Hematopoietic multipotent progenitor cell treated with erythropoietin and hydrocortisone succinate and interleukin-3 and kit ligand, for 17 days (in vitro differentiated cells): ENCODE results near the gene CHCHD3.

Experiments used
- DNase-seq: peaks from one replicate; pipeline ENCODE4 v3.0.0-alpha.2; 2015; ENCODE audit warnings: low spot score

The CHCHD3 gene

DNA sequence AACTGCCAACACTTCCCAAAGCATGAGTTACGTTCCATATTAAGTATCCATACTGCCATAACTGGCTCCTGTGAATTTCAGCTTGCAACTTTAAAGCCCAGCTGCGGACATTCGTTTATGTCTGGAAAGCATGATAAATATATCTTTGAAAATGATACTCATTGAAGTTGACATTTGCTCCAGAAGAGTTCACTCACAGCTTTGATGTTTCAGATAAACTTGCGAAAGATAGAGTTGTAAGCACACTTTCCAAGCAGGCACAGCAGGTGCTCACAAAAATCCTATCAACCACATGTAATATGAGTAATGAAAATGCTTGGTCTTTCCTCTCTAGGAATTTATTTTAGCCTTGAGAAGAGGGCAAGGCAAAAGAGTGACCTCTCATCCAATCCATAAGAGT is 4.5 kb downstream of the CHCHD3 start:
- DNase-seq, result no peak

DNA sequence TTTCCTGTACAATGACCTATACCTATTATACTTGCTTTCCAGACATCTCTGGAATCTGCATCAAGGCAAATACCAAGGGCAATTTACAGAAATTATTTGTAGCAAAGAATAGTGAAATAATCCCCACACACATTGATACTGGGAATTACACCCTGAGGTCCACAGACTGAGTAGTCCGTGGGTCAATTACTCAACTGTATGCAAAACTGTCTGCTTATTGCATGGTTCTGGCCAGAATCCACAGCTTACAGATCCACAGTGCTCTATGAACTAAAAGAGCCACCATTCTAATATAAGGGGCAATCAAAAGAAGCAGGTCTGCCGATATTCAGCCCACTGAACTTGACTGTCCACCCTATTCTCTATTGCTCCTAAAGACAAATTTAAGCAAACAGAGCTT is 5.7 kb downstream of the CHCHD3 start:
- DNase-seq, result no peak

DNA sequence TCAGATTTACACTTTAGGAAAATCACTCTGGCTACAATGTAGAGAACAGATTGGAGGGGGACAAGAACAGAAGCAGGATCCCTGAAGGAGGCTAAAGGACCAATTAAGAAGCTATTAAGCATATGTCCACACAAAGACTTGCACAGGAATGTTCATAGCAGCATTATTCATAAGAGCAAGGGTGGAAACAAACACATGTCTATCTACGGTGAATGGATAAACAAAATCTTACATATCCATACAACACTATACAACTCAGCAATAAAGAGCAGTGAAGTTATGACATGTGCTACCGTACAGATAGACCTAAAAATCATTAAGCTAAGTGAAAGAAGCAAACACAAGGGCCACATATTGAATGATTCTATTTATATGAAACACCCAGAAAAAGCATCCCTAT is 10.4 kb downstream of the CHCHD3 start:
- no peak for DNase-seq

- DNase-seq, result no peak
These were observed 11.3 kb downstream of the CHCHD3 start for GRCh38 chr7:133070562-133070961.

GRCh38 chr7:133065301-133065700 is 16.6 kb downstream of the CHCHD3 start:
- no peak for DNase-seq

GRCh38 chr7:133064082-133064820 is 17.6 kb downstream of the CHCHD3 start:
- DNase-seq, result no peak

GRCh38 chr7:133061792-133062191 is 20.1 kb downstream of the CHCHD3 start:
- DNase-seq, result no peak

DNA sequence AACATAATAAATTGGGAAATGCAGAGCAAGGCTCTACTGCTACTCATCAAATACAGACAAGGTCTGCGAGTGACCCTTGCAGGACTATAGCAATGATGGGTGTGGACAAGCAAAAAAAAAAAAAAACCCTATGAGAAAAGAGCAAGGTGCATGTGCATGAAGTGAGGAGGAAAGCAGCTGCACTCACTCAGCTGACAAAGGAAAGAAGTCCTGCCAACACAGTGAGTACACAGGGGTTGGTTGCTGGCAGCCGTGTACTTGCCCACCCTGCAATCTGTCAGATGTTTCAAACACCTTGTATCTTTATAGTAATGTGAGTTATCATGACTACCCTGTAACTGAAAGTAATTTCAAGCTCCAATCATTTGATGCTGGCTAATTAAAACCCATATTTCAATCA is 20.5 kb downstream of the CHCHD3 start:
- DNase-seq, result no peak

DNA sequence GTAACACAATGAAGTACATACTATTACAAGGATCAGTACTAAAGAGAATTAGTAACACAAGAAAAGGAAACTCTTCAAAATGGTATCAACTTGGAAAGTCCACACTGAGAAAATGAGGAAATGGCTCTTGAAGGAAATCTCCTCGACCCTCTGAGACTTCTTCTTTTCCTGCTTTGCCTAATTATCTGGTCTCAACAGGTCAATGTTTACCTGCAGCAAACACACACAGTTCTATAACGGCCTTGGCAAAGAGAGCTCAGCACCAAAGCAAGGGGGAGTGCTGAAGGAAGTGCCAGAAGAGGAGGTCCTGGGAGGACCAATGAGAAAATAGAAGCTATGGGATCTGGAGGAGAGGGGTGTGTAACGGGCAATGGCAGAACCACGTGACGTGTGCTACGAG is 21.9 kb downstream of the CHCHD3 start:
- no peak for DNase-seq

- DNase-seq, result no peak
These were observed 22.6 kb downstream of the CHCHD3 start for GRCh38 chr7:133059263-133059662.

DNA sequence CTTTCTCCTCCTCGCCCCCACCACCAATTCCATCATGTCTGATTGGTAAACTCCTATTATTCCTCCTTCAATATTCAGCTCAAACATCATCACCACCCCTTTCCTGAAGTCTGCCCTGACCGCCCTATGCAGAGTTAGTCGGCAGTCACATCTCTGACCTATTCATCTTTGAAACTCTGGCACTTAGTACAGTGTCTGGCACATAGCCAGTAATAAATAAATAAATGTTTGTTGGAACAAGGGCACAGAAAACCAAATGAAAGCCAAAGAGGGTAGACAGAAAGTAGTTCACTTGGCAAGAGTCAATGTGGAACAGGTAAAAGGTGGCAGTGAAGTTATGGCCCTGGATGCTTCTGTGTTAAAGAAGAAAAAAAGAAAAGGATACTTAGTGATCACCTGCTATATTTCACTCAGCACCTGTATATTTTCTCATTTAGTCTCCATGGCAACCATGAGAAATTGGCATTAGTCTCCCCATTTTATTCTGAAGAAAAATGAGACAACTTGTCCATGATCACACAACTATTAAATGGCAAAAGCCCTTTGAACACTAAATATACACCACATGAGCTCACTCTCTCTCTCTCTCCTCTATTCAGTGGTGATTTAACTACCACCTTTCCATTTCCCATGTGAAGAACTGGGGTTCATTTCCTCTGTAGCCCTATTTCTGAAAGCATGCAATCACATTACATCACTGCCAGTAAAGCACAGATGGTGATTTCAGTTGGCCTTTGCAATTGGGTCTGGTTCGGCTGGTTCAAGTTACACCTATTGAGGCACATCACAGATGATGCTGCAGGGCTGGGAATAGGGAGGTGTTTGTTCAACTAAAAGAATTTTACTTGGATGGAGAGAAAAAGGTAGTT is 25.3 kb downstream of the CHCHD3 start:
- DNase-seq, result no peak

DNA sequence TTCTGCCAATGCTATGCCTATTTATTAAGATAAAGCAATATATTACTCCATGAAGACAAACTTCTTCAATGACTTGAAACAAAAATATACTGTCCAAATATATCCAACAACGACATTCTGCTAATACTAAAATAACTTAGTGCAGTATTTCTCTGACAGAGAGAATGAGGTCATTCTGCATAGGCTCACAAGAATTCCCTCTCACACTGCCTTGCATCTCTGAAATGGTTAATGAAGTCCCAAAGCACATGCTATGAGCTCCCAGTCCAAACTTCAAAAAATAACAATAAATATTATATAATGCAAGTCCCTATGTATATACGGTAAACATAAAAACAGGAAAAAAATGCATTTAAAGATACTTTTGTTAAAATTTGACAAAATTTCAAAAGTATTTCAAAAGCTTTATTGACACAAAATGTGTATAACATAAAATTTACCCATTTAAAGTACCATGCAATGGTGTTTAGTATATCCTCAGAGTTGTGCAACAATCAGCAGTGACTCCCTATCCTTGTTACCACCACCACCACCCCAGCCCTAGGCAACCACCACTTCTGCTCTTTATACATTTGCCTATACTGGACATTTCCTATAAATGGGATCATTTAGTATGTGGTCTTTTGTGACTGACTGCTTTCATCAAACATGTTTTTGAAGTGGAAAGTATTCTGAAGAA is 27.6 kb downstream of the CHCHD3 start:
- DNase-seq, result no peak

DNA sequence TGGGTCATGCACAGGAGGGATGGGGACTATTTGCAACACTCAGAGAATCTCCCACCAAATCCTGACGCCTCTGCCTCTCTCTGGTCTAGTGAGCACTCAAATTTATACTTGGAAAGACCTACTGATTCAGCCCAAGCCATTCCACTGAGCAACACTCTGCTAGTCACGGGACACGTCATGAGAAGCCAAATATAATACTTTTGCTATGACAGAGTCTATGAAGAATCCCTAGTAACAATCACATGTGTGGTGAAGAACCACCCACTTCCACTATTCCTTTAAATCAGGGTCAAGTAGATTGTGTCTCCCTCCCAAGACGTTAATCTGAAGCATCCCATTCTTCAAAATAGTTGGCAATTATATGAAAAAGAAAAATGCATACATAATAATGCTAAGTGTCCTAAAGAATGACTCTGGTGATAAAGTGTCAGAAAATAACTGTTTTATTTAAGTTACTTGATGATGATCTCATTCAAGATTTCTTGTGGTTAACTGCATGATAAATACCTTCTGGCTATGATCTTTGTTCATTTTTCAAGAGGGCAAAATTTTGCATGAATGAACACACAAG is 28.5 kb downstream of the CHCHD3 start:
- no peak for DNase-seq

DNA sequence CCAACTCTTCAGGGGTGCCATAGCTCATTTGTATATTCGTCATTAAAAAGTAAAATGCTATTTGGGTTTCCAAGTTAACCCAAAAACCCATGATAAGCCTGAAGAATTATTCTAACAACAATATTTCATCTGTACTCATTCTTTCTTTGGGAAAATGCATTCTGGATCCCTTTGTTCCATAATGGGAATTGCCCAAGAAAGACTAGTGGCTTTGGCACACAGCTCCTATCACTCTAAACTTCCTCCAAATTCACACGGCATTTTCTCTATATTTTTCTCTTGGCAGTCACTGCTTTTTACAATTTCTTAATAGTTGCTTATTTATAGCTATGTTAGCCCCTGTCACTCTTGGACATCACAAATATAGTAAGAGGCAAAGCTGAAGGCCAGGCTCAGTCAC is 29.1 kb downstream of the CHCHD3 start:
- no peak for DNase-seq

DNA sequence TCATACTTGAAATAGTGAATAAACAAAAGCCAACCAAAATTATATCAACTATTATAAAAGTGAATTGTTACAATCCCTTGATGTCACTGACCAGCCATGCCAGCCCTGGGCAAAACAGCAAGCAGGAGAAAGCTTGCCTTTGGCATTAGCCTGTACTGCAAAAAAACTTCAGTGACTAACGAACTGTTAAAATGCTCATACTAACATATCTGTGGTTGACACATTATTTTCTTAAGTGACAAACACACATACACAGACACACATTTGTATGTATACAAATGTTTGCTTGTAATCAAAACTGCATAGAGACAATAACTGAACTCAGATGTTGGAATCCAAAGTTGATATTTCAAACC is 29.5 kb downstream of the CHCHD3 start:
- no peak for DNase-seq

DNA sequence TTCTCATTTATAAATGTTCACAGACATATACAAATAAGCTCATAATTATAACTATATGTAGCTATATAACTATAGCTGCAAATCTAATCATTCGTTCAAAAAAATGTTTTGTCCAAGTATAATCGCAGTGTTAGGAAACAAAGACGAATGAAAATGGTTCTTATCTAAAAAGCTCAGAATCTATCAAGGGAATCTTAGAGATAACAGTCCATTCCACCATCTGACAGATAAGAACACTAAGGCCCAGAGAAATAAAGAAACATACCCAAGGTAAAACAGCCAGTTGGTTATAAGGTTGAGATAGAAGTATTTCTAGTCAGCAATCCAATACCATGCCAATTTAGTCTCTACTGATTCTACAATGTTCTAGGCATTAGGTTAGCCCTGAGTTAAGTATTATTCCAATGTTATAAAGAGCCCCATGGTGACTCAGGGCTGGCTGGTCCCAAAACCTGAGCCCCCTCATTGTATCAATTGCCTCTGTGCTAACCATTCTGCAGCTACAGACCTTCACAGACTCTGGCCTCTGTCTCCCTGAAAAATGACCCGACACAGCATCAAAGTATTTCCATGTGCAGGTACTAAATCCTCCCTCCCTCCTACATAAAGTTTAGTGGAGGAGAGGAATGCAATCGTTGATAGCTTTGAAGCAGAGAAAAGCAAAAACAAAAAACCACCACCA is 30.0 kb downstream of the CHCHD3 start:
- no peak for DNase-seq

DNA sequence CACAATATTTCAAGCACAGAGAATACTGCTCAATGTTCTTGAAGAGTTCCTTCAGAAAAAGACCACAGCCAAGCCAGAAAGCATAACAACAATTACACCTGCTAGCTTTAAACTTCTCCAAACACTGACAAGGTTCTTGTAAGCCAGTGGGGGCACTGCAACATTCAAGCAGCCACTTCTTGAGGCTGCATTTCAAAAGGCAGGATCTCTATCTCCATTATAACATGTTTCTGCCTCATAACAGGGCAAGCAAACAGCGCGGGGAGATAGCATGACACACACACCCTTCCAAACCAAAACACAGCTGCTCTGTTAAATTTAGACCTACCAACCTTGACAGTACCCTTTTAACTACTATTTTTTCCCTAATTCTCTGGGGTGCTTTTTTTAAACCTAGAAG is 30.8 kb downstream of the CHCHD3 start:
- peak; percentile 24 for DNase-seq

GRCh38 chr7:133050200-133050995 is 31.5 kb downstream of the CHCHD3 start:
- no peak for DNase-seq

DNA sequence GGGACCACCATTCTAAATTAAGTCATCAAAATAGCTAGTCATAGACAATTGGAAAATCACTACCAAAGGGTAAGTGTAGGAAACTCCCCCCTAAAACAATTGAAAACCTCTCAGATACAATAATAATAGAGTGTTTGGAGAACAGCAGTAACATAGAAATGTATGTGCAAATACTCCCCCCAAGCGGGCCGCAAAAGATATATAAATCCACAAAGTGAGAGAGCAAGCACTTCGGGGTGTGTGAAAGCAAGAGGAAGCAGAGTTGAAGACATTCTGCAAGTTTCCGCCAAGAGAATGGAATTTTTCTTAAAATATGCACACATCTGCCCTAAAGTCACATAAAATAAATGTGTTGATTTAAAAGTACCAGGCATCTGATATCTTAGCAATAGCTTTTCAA is 33.3 kb downstream of the CHCHD3 start:
- DNase-seq, result no peak

- DNase-seq, result no peak
These were observed 34.6 kb downstream of the CHCHD3 start for GRCh38 chr7:133047321-133047720.
